Activated gamma-delta T cell treated with anti-CD3 and anti-CD28 coated beads, Interleukin-2, amount 50 U/mL, for 16 hours (primary cell): ENCODE results near the gene EDN1.

Source experiments
- DNase-seq: peaks from one replicate; pipeline ENCODE4 v3.0.0-alpha.2; 2020; ENCODE audit warnings: low read depth

Gene EDN1

GRCh38 chr6:12289933-12290820 is at the start of gene EDN1:
TSS of gene EDN1 (plus strand) at chr6:12290361. CDS start at chr6:12290630, 269 bp downstream.
- peak; percentile 6 for DNase-seq

- no peak for DNase-seq
Measured at GRCh38 chr6:12241493-12242175, 48.5 kb upstream of the EDN1 start.

GRCh38 chr6:12243169-12243568 is 47.0 kb upstream of the EDN1 start:
- no peak for DNase-seq

- no peak for DNase-seq
Measured at GRCh38 chr6:12245360-12245759, 44.8 kb upstream of the EDN1 start.

GRCh38 chr6:12245763-12246718 is 44.1 kb upstream of the EDN1 start:
- no peak for DNase-seq

GRCh38 chr6:12246900-12247299 is 43.3 kb upstream of the EDN1 start:
- DNase-seq = no peak

- no peak for DNase-seq
Measured at GRCh38 chr6:12249541-12250382, 40.4 kb upstream of the EDN1 start.

GRCh38 chr6:12250383-12250770 is 39.8 kb upstream of the EDN1 start:
- no peak for DNase-seq

GRCh38 chr6:12254210-12254609 is 36.0 kb upstream of the EDN1 start:
- no peak for DNase-seq

GRCh38 chr6:12258191-12258590 is 32.0 kb upstream of the EDN1 start:
- DNase-seq = no peak

GRCh38 chr6:12258591-12259075 is 31.5 kb upstream of the EDN1 start:
- no peak for DNase-seq

- no peak for DNase-seq
Measured at GRCh38 chr6:12260458-12261093, 29.6 kb upstream of the EDN1 start.

- no peak for DNase-seq
Measured at GRCh38 chr6:12261502-12261901, 28.7 kb upstream of the EDN1 start.

- no peak for DNase-seq
Measured at GRCh38 chr6:12262236-12263061, 27.7 kb upstream of the EDN1 start.

GRCh38 chr6:12263403-12263802 is 26.8 kb upstream of the EDN1 start:
- no peak for DNase-seq

GRCh38 chr6:12264671-12265070 is 25.5 kb upstream of the EDN1 start:
- no peak for DNase-seq

GRCh38 chr6:12265296-12265695 is 24.9 kb upstream of the EDN1 start:
- no peak for DNase-seq

GRCh38 chr6:12265791-12266190 is 24.4 kb upstream of the EDN1 start:
- DNase-seq = no peak

- DNase-seq = no peak
Measured at GRCh38 chr6:12266571-12266970, 23.6 kb upstream of the EDN1 start.

GRCh38 chr6:12269110-12269509 is 21.1 kb upstream of the EDN1 start:
- DNase-seq = no peak
